Right lobe of liver (tissue), 6 donors: Measurements from ENCODE around the gene MUSTN1. TPM values are rescaled to one million over a fixed set of nuclear protein-coding genes. Genes with fewer than 3 reads are reported as not detected.

Experiments used
- ATAC-seq, 4 donors: fragments of 200-7000 bp; cut with Tn5 transposase; one replicate each; pipeline ENCODE4 v1.9.1; 2020; ENCODE audit warnings: mild to moderate bottlenecking in 4 of 4, moderate library complexity in 4 of 4
- DNase-seq, 3 donors: peaks; one replicate each; pipeline ENCODE4 v3.0.0-alpha.2; 2020
- H3K27ac ChIP-seq, 3 donors: fragments of 200-600 bp; one replicate each; pipeline ENCODE4 v1.8.0; 2022
- H3K27me3 ChIP-seq, 2 donors: fragments of 200-600 bp; one replicate each; pipeline ENCODE4 v1.8.0; 2022
- H3K36me3 ChIP-seq, 4 donors: fragments of 200-600 bp; sonication (generic) in 1 of 4; one replicate each; pipeline versions ENCODE4 v1.5.1 to v1.8.0; 2017 to 2022; ENCODE audit warnings: control low read depth in 1 of 4
- H3K4me1 ChIP-seq, 4 donors: fragments of 200-600 bp; sonication (generic) in 1 of 4; one replicate each; pipeline versions ENCODE4 v1.5.1 to v1.8.0; 2017 to 2022; ENCODE audit warnings: control low read depth in 1 of 4
- H3K4me3 ChIP-seq, 3 donors: fragments of 200-600 bp; one replicate each; pipeline ENCODE4 v1.8.0; 2022
- H3K9me3 ChIP-seq, 4 donors: fragments of 200-600 bp; sonication (generic) in 1 of 4; one replicate each; pipeline versions ENCODE4 v1.5.1 to v1.8.0; 2017 to 2022; ENCODE audit warnings: control low read depth in 1 of 4
- CTCF ChIP-seq, 4 donors: fragments of 200-600 bp in 3 of 4; fragments of 450-650 bp in 1 of 4; IDR thresholded peaks; one replicate each; pipeline versions ENCODE4 v1.5.1 to v1.8.0; 2016 to 2022; ENCODE audit warnings: antibody characterized with exemption in 4 of 4, mild to moderate bottlenecking in 2 of 4
- POLR2A ChIP-seq: fragments of 450-650 bp; IDR thresholded peaks from one replicate; pipeline ENCODE4 v1.6.1; 2017; ENCODE audit warnings: antibody characterized with exemption, mild to moderate bottlenecking
- WGBS: methylation state at CpG from one replicate; pipeline ENCODE4 v1.1.6; 2018; ENCODE audit warnings: low coverage, low lambda C conversion rate; ENCODE audit not compliant: insufficient coverage; ENCODE audit errors: missing lambda C conversion rate; 5-methylcytosine and 5-hydroxymethylcytosine counted together
- intact Hi-C, 2 donors: fragments of 100-400 bp; cut with DNase I; formaldehyde crosslinking; loops; one replicate each; pipeline versions ENCODE4 v1.11.2 to v1.14.1; 2022
- total RNA-seq, 6 experiments: library from RNA; depleted of rRNA in 2 of 6; stranded (reverse); fragments of >200 nt in 2 of 6; fragmentation: NEBNext Ultra II Directional in 3 of 6; extraction: Animal tissue kit (Norgen Biotek cat#: 25700) in 3 of 6; gene quantifications; one replicate each; pipeline versions ENCODE4 v1.1.0 to v1.2.4, GENCODE V29; 2016 to 2023
- donor health status: DM: no; HTN: yes; CAD: no.
- donor health status: DM: no; HTN: no; CAD: no.
- donor health status: DM: no; HTN: no; CAD: no.
- donor health status: DM: no; HTN: yes; CAD: no.
- donor health status: DM: no; HTN: yes; CAD: no.

Gene MUSTN1
- total RNA-seq, 6 experiments from 2014 or later, result 0.59 to 9.9 (median 5.7) TPM; not detected in 2

- peak overlapping the region in 1 of 3 donors; percentile 3 for H3K4me3 ChIP-seq
- WGBS, result 60% methylated on average over 7 of the region's 7 CpGs
- ATAC-seq, result peak in 2 of 4 donors; percentile 0 to 2
- DNase-seq, result no peak
- peak in 3 of 4 donors; percentile 28 to 30 (median 29) for TF ChIP-seq CTCF (IDR thresholded peaks at IDR 0.05)
- TF ChIP-seq POLR2A, result no peak
- intact Hi-C loops, result no loop called here
- H3K36me3 ChIP-seq, result peaks cover 0 to 13% (median 5%) of the 10 kb centered on the region in 4 donors
- no peaks in the 10 kb centered on the region for H3K27me3 ChIP-seq
- H3K9me3 ChIP-seq, result no peaks in the 10 kb centered on the region
- peak overlapping the region; percentile 79 to 96 (median 80) for H3K27ac ChIP-seq
- H3K4me1 ChIP-seq, result peaks cover 0 to 58% (median 23%) of the 10 kb centered on the region in 4 donors
These were observed 11.0 kb upstream of the MUSTN1 start for GRCh38 chr3:52845691-52846431.

GRCh38 chr3:52845157-52845556, 10.3 kb upstream of the MUSTN1 start:
- DNase-seq (peak; percentile 78 to 91 (median 89)), ATAC-seq (peak; percentile 65 to 77 (median 68))
- no peak overlapping the region for H3K4me3 ChIP-seq
- TF ChIP-seq CTCF (IDR thresholded peaks at IDR 0.05) (no peak), POLR2A (peak; percentile 79)
- peaks cover 0 to 13% (median 5%) of the 10 kb centered on the region in 4 donors for H3K36me3 ChIP-seq
- H3K27ac ChIP-seq, result peak overlapping the region; percentile 79 to 96 (median 80)
- no peaks in the 10 kb centered on the region for H3K9me3 ChIP-seq
- H3K4me1 ChIP-seq, result peaks cover 0 to 62% (median 23%) of the 10 kb centered on the region in 4 donors
- no peaks in the 10 kb centered on the region for H3K27me3 ChIP-seq
- intact Hi-C loops, result no loop called here
- WGBS, result 14% methylated on average over 5 of the region's 6 CpGs

GRCh38 chr3:52844290-52844975, 9.6 kb upstream of the MUSTN1 start:
- peak overlapping the region in 1 of 3 donors; percentile 11 for H3K4me3 ChIP-seq
- H3K36me3 ChIP-seq, result peaks cover 0 to 9% (median 4%) of the 10 kb centered on the region in 4 donors
- TF ChIP-seq POLR2A, result peak; percentile 85
- TF ChIP-seq CTCF (IDR thresholded peaks at IDR 0.05), result no peak
- H3K27me3 ChIP-seq, result no peaks in the 10 kb centered on the region
- H3K27ac ChIP-seq, result peak overlapping the region; percentile 79 to 96 (median 80)
- DNase-seq (peak; percentile 80 to 91 (median 90)), ATAC-seq (peak; percentile 56 to 81 (median 68))
- H3K9me3 ChIP-seq, result no peaks in the 10 kb centered on the region
- 29% methylated on average over 14 of the region's 18 CpGs for WGBS
- peaks cover 0 to 70% (median 26%) of the 10 kb centered on the region in 4 donors for H3K4me1 ChIP-seq
- intact Hi-C loops, result no loop called here

- intact Hi-C loops, result no loop called here
- Histone ChIP-seq H3K36me3 (peaks cover 0 to 8% (median 1%) of the 10 kb centered on the region in 4 donors), H3K27me3 (no peaks in the 10 kb centered on the region), H3K4me1 (peaks cover 0 to 73% (median 27%) of the 10 kb centered on the region in 4 donors), H3K4me3 (no peak overlapping the region), H3K27ac (peak overlapping the region; percentile 67 to 96 (median 80)), H3K9me3 (no peaks in the 10 kb centered on the region)
- no peak for TF ChIP-seq CTCF (IDR thresholded peaks at IDR 0.05)
- WGBS, result no CpG with 5 or more reads among the region's 2 CpGs
- DNase-seq (peak in 1 of 3 donors; percentile 48), ATAC-seq (no peak)
These were observed 9.1 kb upstream of the MUSTN1 start for GRCh38 chr3:52843881-52844280.
